Stimulated activated naive B cell treated with anti-CD40 and anti-IgM and Interleukin-4, amounts not matched to agents 10 μg/mL and 1 μg/mL and 100 μg/mL, for 72 hours (primary cell): ENCODE data around the gene CYP2C18.

ENCODE experiments used
- ATAC-seq, 2 donors: fragments of 150-1000 bp; cut with Tn5 transposase; replicated peaks; 2 replicates each; pipeline ENCODE4 v1.10.0; 2021; ENCODE audit warnings: moderate library complexity in 1 of 2
- DNase-seq: peaks from one replicate; pipeline ENCODE4 v3.0.0; 2021
- H3K27ac Mint-ChIP-seq: one replicate; pipeline ENCODE4 v1.8.0; 2022; ENCODE audit warnings: mild to moderate bottlenecking, mixed read lengths
- H3K27me3 Mint-ChIP-seq, 2 donors: one replicate each; pipeline ENCODE4 v1.8.0; 2022; ENCODE audit warnings: mixed read lengths in 2 of 2
- H3K36me3 Mint-ChIP-seq, 2 donors: one replicate each; pipeline ENCODE4 v1.8.0; 2022; ENCODE audit warnings: mixed read lengths in 2 of 2, mild to moderate bottlenecking in 1 of 2
- H3K4me1 Mint-ChIP-seq, 2 donors: one replicate each; pipeline ENCODE4 v1.8.0; 2022; ENCODE audit warnings: mixed read lengths in 2 of 2, mild to moderate bottlenecking in 1 of 2
- H3K4me3 Mint-ChIP-seq, 2 donors: one replicate each; pipeline ENCODE4 v1.8.0; 2022; ENCODE audit warnings: mild to moderate bottlenecking in 2 of 2, mixed read lengths in 2 of 2, moderate library complexity in 1 of 2
- H3K9me3 Mint-ChIP-seq, 2 donors: one replicate each; pipeline ENCODE4 v1.8.0; 2022; ENCODE audit warnings: mixed read lengths in 2 of 2, mild to moderate bottlenecking in 1 of 2

CYP2C18 gene

GRCh38 chr10:94780844-94781243, 97.3 kb downstream of the CYP2C18 start:
- no peaks in the 10 kb centered on the region for H3K27me3 Mint-ChIP-seq
- ATAC-seq = no peak

GRCh38 chr10:94784256-94784655, 100.7 kb downstream of the CYP2C18 start:
- Mint-ChIP-seq H3K27me3 (no peaks in the 10 kb centered on the region), H3K27ac (no peak overlapping the region), H3K4me3 (no peak overlapping the region), H3K4me1 (no peaks in the 10 kb centered on the region), H3K36me3 (no peaks in the 10 kb centered on the region), H3K9me3 (peaks cover 2 to 4% of the 10 kb centered on the region in 2 donors)
- DNase-seq = no peak
- ATAC-seq = no peak

More at GRCh38 chr10:94780844-94781243, 97.3 kb downstream of the CYP2C18 start:
- Mint-ChIP-seq H3K4me3 (no peak overlapping the region), H3K27ac (no peak overlapping the region), H3K36me3 (no peaks in the 10 kb centered on the region), H3K9me3 (peaks cover 3 to 8% of the 10 kb centered on the region in 2 donors), H3K4me1 (no peaks in the 10 kb centered on the region)
- no peak for DNase-seq

GRCh38 chr10:94785211-94785610, 101.7 kb downstream of the CYP2C18 start:
- peaks cover 4 to 5% of the 10 kb centered on the region in 2 donors for H3K9me3 Mint-ChIP-seq
- no peaks in the 10 kb centered on the region for H3K4me1 Mint-ChIP-seq
- H3K27ac Mint-ChIP-seq = no peak overlapping the region
- no peaks in the 10 kb centered on the region for H3K36me3 Mint-ChIP-seq
- no peak overlapping the region for H3K4me3 Mint-ChIP-seq
- no peaks in the 10 kb centered on the region for H3K27me3 Mint-ChIP-seq
- DNase-seq (no peak), ATAC-seq (no peak)
